Immature natural killer cell (primary cell): Measurements from ENCODE around the gene OPA3. TPM values are rescaled to one million over a fixed set of nuclear protein-coding genes. Genes with fewer than 3 reads are reported as not detected.

Experiments
- DNase-seq, 3 donors: peaks; one replicate each; pipeline ENCODE4 v3.0.0; 2022; ENCODE audit warnings: mixed read lengths in 1 of 3
- H3K27ac Mint-ChIP-seq, 6 donors: one replicate each; pipeline ENCODE4 v1.8.0; 2020; ENCODE audit warnings: mixed read lengths in 6 of 6, mild to moderate bottlenecking in 5 of 6, inconsistent platforms in 4 of 6, moderate library complexity in 3 of 6
- H3K27me3 Mint-ChIP-seq, 3 donors: one replicate each; pipeline ENCODE4 v1.8.0; 2020 to 2021; ENCODE audit warnings: low read depth in 3 of 3, mild to moderate bottlenecking in 3 of 3, mixed read lengths in 3 of 3, moderate library complexity in 3 of 3, inconsistent platforms in 1 of 3
- H3K36me3 Mint-ChIP-seq, 3 donors: one replicate each; pipeline ENCODE4 v1.8.0; 2020; ENCODE audit warnings: mixed read lengths in 3 of 3, inconsistent platforms in 2 of 3, mild to moderate bottlenecking in 2 of 3
- H3K4me1 Mint-ChIP-seq, 2 donors: one replicate each; pipeline ENCODE4 v1.8.0; 2020; ENCODE audit warnings: inconsistent platforms in 2 of 2, mild to moderate bottlenecking in 2 of 2, mixed read lengths in 2 of 2, moderate library complexity in 1 of 2
- H3K4me3 Mint-ChIP-seq, 5 donors: one replicate each; pipeline ENCODE4 v1.8.0; 2020; ENCODE audit warnings: mild to moderate bottlenecking in 5 of 5, mixed read lengths in 5 of 5, inconsistent platforms in 3 of 5, moderate library complexity in 3 of 5
- H3K9me3 Mint-ChIP-seq, 6 donors: one replicate each; pipeline ENCODE4 v1.8.0; 2020; ENCODE audit warnings: mild to moderate bottlenecking in 6 of 6, mixed read lengths in 6 of 6, inconsistent platforms in 4 of 6, moderate library complexity in 3 of 6
- polyA plus RNA-seq, 3 donors: library from polyadenylated mRNA; unstranded; fragments of 300-500 nt; fragmentation: Illumina TruSeq; gene quantifications; one replicate each; pipeline ENCODE4 v1.2.3, GENCODE V29; 2021

OPA3 gene
- polyA plus RNA-seq, 3 donors from 2014 or later = 3.3 to 18.4 TPM; not detected in 1

DNA sequence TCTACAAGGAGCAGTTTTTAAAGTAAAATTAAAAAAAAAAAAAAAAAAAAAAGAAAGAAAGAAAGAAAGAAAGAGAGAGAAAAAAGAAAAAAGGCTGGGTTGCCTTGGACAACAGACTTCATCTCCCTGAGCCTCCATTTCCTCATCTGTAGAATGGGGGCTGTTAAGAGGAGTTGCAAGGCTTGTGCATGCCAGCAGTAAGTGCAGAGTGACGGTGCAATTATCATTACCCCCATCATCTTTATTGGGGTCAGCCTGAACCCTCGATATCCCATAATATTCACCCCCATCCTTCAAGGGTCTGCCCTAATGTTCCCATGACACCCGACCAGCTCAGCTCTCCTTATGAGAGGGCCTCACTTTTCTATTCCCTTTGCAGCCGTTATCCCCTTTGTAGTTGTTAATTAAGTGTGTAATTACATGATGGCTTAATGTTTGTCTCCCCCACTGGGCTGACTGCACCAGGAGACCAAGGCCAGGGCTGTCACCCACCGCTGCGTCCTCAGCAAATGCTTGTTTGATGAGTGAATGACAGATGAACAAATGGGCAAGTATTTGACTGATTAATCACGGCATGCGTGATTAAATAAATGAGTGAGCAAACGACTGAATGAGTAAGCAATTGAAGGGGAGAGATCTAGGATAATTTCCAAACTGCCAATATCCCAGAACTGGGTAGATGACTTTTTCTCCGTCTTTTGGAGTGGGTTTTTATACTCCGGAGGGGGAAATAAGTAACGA is 106.7 kb downstream of the OPA3 start:
- no peaks in the 10 kb centered on the region for H3K9me3 Mint-ChIP-seq
- no peaks in the 10 kb centered on the region for H3K36me3 Mint-ChIP-seq
- no peak for DNase-seq
- H3K4me3 Mint-ChIP-seq = peak overlapping the region; percentile 74 to 89 (median 79)
- H3K4me1 Mint-ChIP-seq = peaks cover 40 to 55% of the 10 kb centered on the region in 2 donors
- peaks cover 41 to 56% (median 42%) of the 10 kb centered on the region in 3 donors for H3K27me3 Mint-ChIP-seq
- H3K27ac Mint-ChIP-seq = peak overlapping the region; percentile 88 to 100 (median 98)

Other genes with a start within 250 kb of the OPA3 start
- not detected for gene KLC3, start 244.1 kb downstream of the OPA3 start, polyA plus RNA-seq
- 1 to 10 TPM; 2.4 to 8.7 (median 3.1) TPM for gene ERCC2, start 214.2 kb downstream of the OPA3 start, polyA plus RNA-seq
- gene PPP1R13L, start 179.7 kb downstream of the OPA3 start, polyA plus RNA-seq = under 1 TPM in 2 of 3 donors, not detected in 1; 0.08 to 0.84 TPM
- 1 to 10 TPM in 1 of 3 donors, under 1 TPM in 2; 0.43 to 2.3 (median 0.77) TPM for gene POLR1G, start 178.2 kb downstream of the OPA3 start, polyA plus RNA-seq
- gene ERCC1, start 160.9 kb downstream of the OPA3 start, polyA plus RNA-seq = 10 to 100 TPM; 50.8 to 62.2 (median 54.5) TPM
- 10 to 100 TPM; 11.6 to 30.1 (median 11.6) TPM for gene FOSB, start 116.8 kb downstream of the OPA3 start, polyA plus RNA-seq
- gene RTN2, start 87.8 kb downstream of the OPA3 start, polyA plus RNA-seq = under 1 TPM in 2 of 3 donors, not detected in 1; 0.48 to 0.80 TPM
- gene PPM1N, start 86.4 kb downstream of the OPA3 start, polyA plus RNA-seq = 1 to 10 TPM; 3.9 to 5.7 (median 4.0) TPM
- gene VASP, start 77.3 kb downstream of the OPA3 start, polyA plus RNA-seq = 100 to 1,000 TPM in 1 of 3 donors, 10 to 100 TPM in 2; 91.2 to 126 (median 93.4) TPM
- gene GPR4, start 17.4 kb upstream of the OPA3 start, polyA plus RNA-seq = not detected
- gene EML2, start 54.6 kb upstream of the OPA3 start, polyA plus RNA-seq = 10 to 100 TPM; 11.9 to 24.7 (median 14.2) TPM
- under 1 TPM in 2 of 3 donors, not detected in 1; 0.18 to 0.34 TPM for gene GIPR, start 83.4 kb upstream of the OPA3 start, polyA plus RNA-seq
- gene SNRPD2, start 107.2 kb upstream of the OPA3 start, polyA plus RNA-seq = 1,000 to 10,000 TPM in 2 of 3 donors, 100 to 1,000 TPM in 1; 754 to 1,123 (median 1,001) TPM
- gene QPCTL, start 107.9 kb upstream of the OPA3 start, polyA plus RNA-seq = 1 to 10 TPM in 2 of 3 donors, not detected in 1; 1.8 to 2.9 TPM
- gene FBXO46, start 146.1 kb upstream of the OPA3 start, polyA plus RNA-seq = 10 to 100 TPM in 1 of 3 donors, 1 to 10 TPM in 2; 5.9 to 15.6 (median 7.5) TPM
- gene MEIOSIN, start 148.6 kb upstream of the OPA3 start, polyA plus RNA-seq = not detected
- under 1 TPM in 2 of 3 donors, not detected in 1; 0.10 to 0.35 TPM for gene SIX5, start 184.4 kb upstream of the OPA3 start, polyA plus RNA-seq
- gene DMPK, start 197.7 kb upstream of the OPA3 start, polyA plus RNA-seq = 1 to 10 TPM in 2 of 3 donors, under 1 TPM in 1; 0.34 to 2.7 (median 1.2) TPM
- gene DMWD, start 208.0 kb upstream of the OPA3 start, polyA plus RNA-seq = 10 to 100 TPM; 20.2 to 43.9 (median 20.7) TPM
- not detected for gene RSPH6A, start 230.5 kb upstream of the OPA3 start, polyA plus RNA-seq